Panc1 (cell line): Measurements from ENCODE around the gene SLC35F4. TPM values are rescaled to one million over a fixed set of nuclear protein-coding genes. Genes with fewer than 3 reads are reported as not detected.
A peak's percentile ranks its signal among the peaks of the same experiment; 100 is the strongest.

ENCODE experiments used
- ATAC-seq: fragments of 200-7000 bp; cut with Tn5 transposase; 2 replicates; pipeline ENCODE4 v1.9.1; 2020; ENCODE audit warnings: mild to moderate bottlenecking, moderate library complexity
- BruUV-seq: library from RNA; stranded (reverse); fragments of 400-500 nt; replicated peaks from 2 replicates; lab custom pipeline; 2021; lab: Mats Ljungman, UMichigan
- CTCF ChIA-PET: fragments of 300-600 bp; sonication (Branson Sonifier 250); formaldehyde crosslinking; loops from one replicate; lab custom pipeline; 2022; ENCODE audit warnings: antibody characterized with exemption; lab: Charles Lee
- POLR2A ChIA-PET: fragments of 300-600 bp; sonication (Branson Sonifier 250); formaldehyde crosslinking; loops from one replicate; lab custom pipeline; 2022; ENCODE audit warnings: antibody characterized with exemption; lab: Charles Lee
- DNase-seq: peaks from one replicate; pipeline ENCODE4 v3.0.0-alpha.2; 2010; ENCODE audit warnings: low read depth, low spot score
- H3K27ac ChIP-seq: 2 replicates; pipeline ENCODE4 v1.5.1; 2011; ENCODE audit warnings: mild to moderate bottlenecking, low read length, inconsistent platforms
- H3K27me3 ChIP-seq: fragments of 200-500 bp; sonication (Bioruptor generic); 2 replicates; pipeline ENCODE4 v1.6.0; 2014; ENCODE audit warnings: low read length, inconsistent platforms; ENCODE audit not compliant: control insufficient read depth, insufficient read depth
- H3K36me3 ChIP-seq: fragments of 200-500 bp; sonication (Bioruptor generic); 2 replicates; pipeline ENCODE4 v1.5.1; 2014; ENCODE audit warnings: inconsistent platforms, mild to moderate bottlenecking, low read length, moderate library complexity; ENCODE audit not compliant: control insufficient read depth, insufficient read depth
- H3K4me1 ChIP-seq: 2 replicates; pipeline ENCODE4 v1.5.1; 2011; ENCODE audit warnings: inconsistent platforms, mild to moderate bottlenecking, low read length, moderate library complexity; ENCODE audit not compliant: control insufficient read depth, insufficient read depth
- H3K4me3 ChIP-seq, 2 experiments: 2 replicates each; pipeline ENCODE4 v1.5.1; 2011 to 2012; ENCODE audit warnings: low read depth in 2 of 2, low read length in 2 of 2, mild to moderate bottlenecking in 2 of 2, inconsistent platforms in 1 of 2, moderate library complexity in 1 of 2
- H3K9me3 ChIP-seq: fragments of 200-500 bp; sonication (Bioruptor generic); 2 replicates; pipeline ENCODE4 v1.5.1; 2014; ENCODE audit warnings: low read depth, mild to moderate bottlenecking, inconsistent platforms, low read length, moderate library complexity; ENCODE audit not compliant: control insufficient read depth, insufficient read depth
- POLR2AphosphoS5 ChIP-seq: IDR thresholded peaks from 2 replicates; pipeline ENCODE4 v1.6.1; 2012; ENCODE audit warnings: mild to moderate bottlenecking, low read depth, low read length, moderate library complexity
- SIN3A ChIP-seq: IDR thresholded peaks from 2 replicates; pipeline ENCODE4 v1.6.1; 2012; ENCODE audit warnings: low read depth, mild to moderate bottlenecking, low read length, moderate library complexity, borderline replicate concordance; ENCODE audit not compliant: insufficient read depth
- TCF7L2 ChIP-seq: IDR thresholded peaks from 2 replicates; pipeline ENCODE4 v1.6.1; 2011; ENCODE audit warnings: mild to moderate bottlenecking, low read depth, low read length, inconsistent platforms
- in situ Hi-C: cut with HindIII; loops from 2 replicates; pipeline ENCODE4 v1.10.0; 2016; ENCODE audit warnings: low sequenced_read_pairs, low pct_unique_long_range_greater_than_20kb
- intact Hi-C: fragments of 100-400 bp; cut with micrococcal nuclease; formaldehyde crosslinking; loops from one replicate; pipeline ENCODE4 v1.10.0; 2022; ENCODE audit not compliant: unreplicated experiment
- total RNA-seq: library from RNA; stranded (reverse); gene quantifications from one replicate; pipeline ENCODE4 v1.2.1, GENCODE V29; 2021; ENCODE audit not compliant: unreplicated experiment
- TF ChIP-seq, protein P1 (sequence below), 2 experiments: IDR thresholded peaks; 2 replicates each; pipeline ENCODE4 v1.6.1; 2011 to 2012; ENCODE audit warnings: low read depth in 2 of 2, control low read depth in 1 of 2, low read length in 1 of 2, mild to moderate bottlenecking in 1 of 2, moderate library complexity in 1 of 2; ENCODE audit not compliant: insufficient read depth in 1 of 2
- TF ChIP-seq, protein P2 (sequence below): fragments of 450-650 bp; IDR thresholded peaks from 2 replicates; pipeline ENCODE4 v1.5.1; 2017; ENCODE audit warnings: mild to moderate bottlenecking

Gene SLC35F4
- total RNA-seq, 1 experiment from 2014 or later = not detected

DNA sequence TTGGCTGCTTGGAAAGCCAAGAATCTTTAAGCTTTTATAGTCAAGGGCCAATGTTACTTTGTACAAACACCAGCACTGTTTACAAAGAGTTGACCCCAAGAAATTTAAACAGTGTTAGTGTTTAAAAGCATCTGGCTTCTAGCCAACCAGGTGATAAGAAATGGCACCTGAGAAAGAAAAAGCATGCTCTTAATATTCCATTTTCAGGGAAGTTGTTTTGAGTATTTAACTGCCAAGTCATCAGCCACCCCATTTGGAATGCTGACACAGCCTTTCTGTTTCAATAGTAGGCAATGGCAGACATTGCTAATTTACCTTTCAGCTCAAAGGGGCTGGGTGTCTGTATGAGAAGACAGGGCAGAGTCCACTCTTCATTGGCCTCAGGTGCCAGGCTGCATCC, 3.7 kb upstream of the SLC35F4 start:
- no peaks in the 10 kb centered on the region for H3K9me3 ChIP-seq
- H3K4me1 ChIP-seq = peaks cover 18% of the 10 kb centered on the region
- peak overlapping the region; percentile 57 for H3K27ac ChIP-seq
- no peak for DNase-seq
- ChIA-PET POLR2A (no interaction called here), CTCF (no interaction called here)
- H3K4me3 ChIP-seq = no peak overlapping the region
- intact Hi-C loops (no loop called here), in situ Hi-C loops (no loop called here)
- BruUV-seq = no TSS peak
- TF ChIP-seq, protein P1, sequence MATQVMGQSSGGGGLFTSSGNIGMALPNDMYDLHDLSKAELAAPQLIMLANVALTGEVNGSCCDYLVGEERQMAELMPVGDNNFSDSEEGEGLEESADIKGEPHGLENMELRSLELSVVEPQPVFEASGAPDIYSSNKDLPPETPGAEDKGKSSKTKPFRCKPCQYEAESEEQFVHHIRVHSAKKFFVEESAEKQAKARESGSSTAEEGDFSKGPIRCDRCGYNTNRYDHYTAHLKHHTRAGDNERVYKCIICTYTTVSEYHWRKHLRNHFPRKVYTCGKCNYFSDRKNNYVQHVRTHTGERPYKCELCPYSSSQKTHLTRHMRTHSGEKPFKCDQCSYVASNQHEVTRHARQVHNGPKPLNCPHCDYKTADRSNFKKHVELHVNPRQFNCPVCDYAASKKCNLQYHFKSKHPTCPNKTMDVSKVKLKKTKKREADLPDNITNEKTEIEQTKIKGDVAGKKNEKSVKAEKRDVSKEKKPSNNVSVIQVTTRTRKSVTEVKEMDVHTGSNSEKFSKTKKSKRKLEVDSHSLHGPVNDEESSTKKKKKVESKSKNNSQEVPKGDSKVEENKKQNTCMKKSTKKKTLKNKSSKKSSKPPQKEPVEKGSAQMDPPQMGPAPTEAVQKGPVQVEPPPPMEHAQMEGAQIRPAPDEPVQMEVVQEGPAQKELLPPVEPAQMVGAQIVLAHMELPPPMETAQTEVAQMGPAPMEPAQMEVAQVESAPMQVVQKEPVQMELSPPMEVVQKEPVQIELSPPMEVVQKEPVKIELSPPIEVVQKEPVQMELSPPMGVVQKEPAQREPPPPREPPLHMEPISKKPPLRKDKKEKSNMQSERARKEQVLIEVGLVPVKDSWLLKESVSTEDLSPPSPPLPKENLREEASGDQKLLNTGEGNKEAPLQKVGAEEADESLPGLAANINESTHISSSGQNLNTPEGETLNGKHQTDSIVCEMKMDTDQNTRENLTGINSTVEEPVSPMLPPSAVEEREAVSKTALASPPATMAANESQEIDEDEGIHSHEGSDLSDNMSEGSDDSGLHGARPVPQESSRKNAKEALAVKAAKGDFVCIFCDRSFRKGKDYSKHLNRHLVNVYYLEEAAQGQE (IDR thresholded peaks at IDR 0.05; ENCODE audit: insufficient read depth in 1 of 2, low read depth in 2 of 2, low read length in 1 of 2) = no peak
- TF ChIP-seq POLR2AphosphoS5 = no peak
- no peak for TF ChIP-seq SIN3A
- TF ChIP-seq, protein P2, sequence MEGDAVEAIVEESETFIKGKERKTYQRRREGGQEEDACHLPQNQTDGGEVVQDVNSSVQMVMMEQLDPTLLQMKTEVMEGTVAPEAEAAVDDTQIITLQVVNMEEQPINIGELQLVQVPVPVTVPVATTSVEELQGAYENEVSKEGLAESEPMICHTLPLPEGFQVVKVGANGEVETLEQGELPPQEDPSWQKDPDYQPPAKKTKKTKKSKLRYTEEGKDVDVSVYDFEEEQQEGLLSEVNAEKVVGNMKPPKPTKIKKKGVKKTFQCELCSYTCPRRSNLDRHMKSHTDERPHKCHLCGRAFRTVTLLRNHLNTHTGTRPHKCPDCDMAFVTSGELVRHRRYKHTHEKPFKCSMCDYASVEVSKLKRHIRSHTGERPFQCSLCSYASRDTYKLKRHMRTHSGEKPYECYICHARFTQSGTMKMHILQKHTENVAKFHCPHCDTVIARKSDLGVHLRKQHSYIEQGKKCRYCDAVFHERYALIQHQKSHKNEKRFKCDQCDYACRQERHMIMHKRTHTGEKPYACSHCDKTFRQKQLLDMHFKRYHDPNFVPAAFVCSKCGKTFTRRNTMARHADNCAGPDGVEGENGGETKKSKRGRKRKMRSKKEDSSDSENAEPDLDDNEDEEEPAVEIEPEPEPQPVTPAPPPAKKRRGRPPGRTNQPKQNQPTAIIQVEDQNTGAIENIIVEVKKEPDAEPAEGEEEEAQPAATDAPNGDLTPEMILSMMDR = no peak
- TF ChIP-seq TCF7L2 = no peak
- no peaks in the 10 kb centered on the region for H3K27me3 ChIP-seq
- 0 out of 2 replicates have a peak, but pooled peaks have one; percentile 33 for ATAC-seq
- H3K36me3 ChIP-seq = no peaks in the 10 kb centered on the region

DNA sequence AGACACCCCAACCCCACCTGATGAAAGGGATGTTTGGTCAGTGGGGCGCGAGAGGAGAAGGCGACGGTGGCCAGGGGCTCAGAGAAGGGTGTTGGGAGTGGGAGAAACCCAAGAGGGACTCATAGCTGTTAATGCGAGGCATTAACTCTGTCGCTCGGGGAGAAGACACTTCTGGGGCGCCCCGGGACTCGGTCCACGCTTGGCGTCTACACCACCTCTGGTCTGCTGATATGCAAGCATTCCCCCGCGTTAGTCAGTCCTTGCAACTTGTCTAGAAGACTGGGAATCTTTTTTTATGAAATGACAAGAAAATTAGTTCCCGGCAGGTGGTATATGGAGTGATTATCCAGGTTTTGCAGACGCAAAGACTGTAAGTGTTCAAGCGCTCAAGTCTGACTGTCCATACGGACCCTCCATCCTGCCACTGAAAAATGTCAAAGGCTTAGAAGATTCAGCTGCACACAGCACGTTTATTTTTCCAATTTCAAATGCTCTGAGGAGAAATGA, 360 bp upstream of the SLC35F4 start:
- TF ChIP-seq POLR2AphosphoS5 (no peak), SIN3A (no peak)
- TF ChIP-seq, protein P2 = no peak
- Histone ChIP-seq H3K36me3 (no peaks in the 10 kb centered on the region), H3K4me3 (no peak overlapping the region), H3K27me3 (no peaks in the 10 kb centered on the region), H3K4me1 (peaks cover 15% of the 10 kb centered on the region), H3K27ac (no peak overlapping the region), H3K9me3 (no peaks in the 10 kb centered on the region)
- intact Hi-C loops = no loop called here
- in situ Hi-C loops = no loop called here
- ChIA-PET CTCF (no interaction called here), POLR2A (no interaction called here)
- ATAC-seq = no peak
- no peak for DNase-seq
- BruUV-seq = no TSS peak
